Esophagus squamous epithelium (tissue), 4 donors: Measurements from ENCODE around the gene IFNK.

Experiments used
- POLR2A ChIP-seq, 4 donors: fragments of 450-650 bp; IDR thresholded peaks; one replicate each; pipeline ENCODE4 v1.6.1; 2017; ENCODE audit warnings: antibody characterized with exemption in 4 of 4, mild to moderate bottlenecking in 4 of 4, moderate library complexity in 3 of 4
- TF ChIP-seq, protein P1 (sequence below), 6 experiments: fragments of 450-650 bp in 4 of 6; fragments of 200-600 bp in 2 of 6; sonication (generic) in 2 of 6; IDR thresholded peaks; one replicate each; pipeline ENCODE4 v1.5.1; 2016 to 2019; ENCODE audit warnings: antibody characterized with exemption in 6 of 6, mild to moderate bottlenecking in 4 of 6, moderate library complexity in 4 of 6

- TF ChIP-seq, protein P1, sequence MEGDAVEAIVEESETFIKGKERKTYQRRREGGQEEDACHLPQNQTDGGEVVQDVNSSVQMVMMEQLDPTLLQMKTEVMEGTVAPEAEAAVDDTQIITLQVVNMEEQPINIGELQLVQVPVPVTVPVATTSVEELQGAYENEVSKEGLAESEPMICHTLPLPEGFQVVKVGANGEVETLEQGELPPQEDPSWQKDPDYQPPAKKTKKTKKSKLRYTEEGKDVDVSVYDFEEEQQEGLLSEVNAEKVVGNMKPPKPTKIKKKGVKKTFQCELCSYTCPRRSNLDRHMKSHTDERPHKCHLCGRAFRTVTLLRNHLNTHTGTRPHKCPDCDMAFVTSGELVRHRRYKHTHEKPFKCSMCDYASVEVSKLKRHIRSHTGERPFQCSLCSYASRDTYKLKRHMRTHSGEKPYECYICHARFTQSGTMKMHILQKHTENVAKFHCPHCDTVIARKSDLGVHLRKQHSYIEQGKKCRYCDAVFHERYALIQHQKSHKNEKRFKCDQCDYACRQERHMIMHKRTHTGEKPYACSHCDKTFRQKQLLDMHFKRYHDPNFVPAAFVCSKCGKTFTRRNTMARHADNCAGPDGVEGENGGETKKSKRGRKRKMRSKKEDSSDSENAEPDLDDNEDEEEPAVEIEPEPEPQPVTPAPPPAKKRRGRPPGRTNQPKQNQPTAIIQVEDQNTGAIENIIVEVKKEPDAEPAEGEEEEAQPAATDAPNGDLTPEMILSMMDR (IDR thresholded peaks at IDR 0.05), result no peak
- TF ChIP-seq POLR2A (IDR thresholded peaks at IDR 0.05), result no peak
Measured at GRCh38 chr9:27518809-27519208, 5.3 kb upstream of the IFNK start.
